Fibroblast of skin of scalp (primary cell): ENCODE measurements around the gene NUP188.
"Not testable (repeated sequence)": the region's sequence is repeated elsewhere in the genome, so short reads cannot be mapped to it uniquely, and the experiment has no call there.

Experiments
- DNase-seq: peaks from one replicate; pipeline ENCODE4 v3.0.0-alpha.2; 2013

NUP188 gene

GRCh38 chr9:128943832-128944620 lies 3.5 kb upstream of the NUP188 start:
- DNase-seq = no peak

GRCh38 chr9:128944966-128945365 lies 2.5 kb upstream of the NUP188 start:
- not testable (repeated sequence) for DNase-seq

- DNase-seq = no peak
These were observed 1.5 kb upstream of the NUP188 start for GRCh38 chr9:128945798-128946501.

GRCh38 chr9:128946571-128947276 lies 775 bp upstream of the NUP188 start:
- peak; percentile 12 for DNase-seq

- no peak for DNase-seq
These were observed 297 bp upstream of the NUP188 start for GRCh38 chr9:128947277-128947526.

GRCh38 chr9:128961403-128961802 lies 13.9 kb downstream of the NUP188 start:
- DNase-seq = not testable (repeated sequence)

GRCh38 chr9:128969491-128969890 lies 22.0 kb downstream of the NUP188 start:
- DNase-seq = peak; percentile 57

GRCh38 chr9:128972956-128973355 lies 25.5 kb downstream of the NUP188 start:
- peak; percentile 45 for DNase-seq

- DNase-seq = no peak
These were observed 31.6 kb downstream of the NUP188 start for GRCh38 chr9:128979111-128979510.

GRCh38 chr9:128983536-128983935 lies 36.0 kb downstream of the NUP188 start:
- no peak for DNase-seq

- DNase-seq = no peak
These were observed 39.2 kb downstream of the NUP188 start for GRCh38 chr9:128986671-128987070.

DNA sequence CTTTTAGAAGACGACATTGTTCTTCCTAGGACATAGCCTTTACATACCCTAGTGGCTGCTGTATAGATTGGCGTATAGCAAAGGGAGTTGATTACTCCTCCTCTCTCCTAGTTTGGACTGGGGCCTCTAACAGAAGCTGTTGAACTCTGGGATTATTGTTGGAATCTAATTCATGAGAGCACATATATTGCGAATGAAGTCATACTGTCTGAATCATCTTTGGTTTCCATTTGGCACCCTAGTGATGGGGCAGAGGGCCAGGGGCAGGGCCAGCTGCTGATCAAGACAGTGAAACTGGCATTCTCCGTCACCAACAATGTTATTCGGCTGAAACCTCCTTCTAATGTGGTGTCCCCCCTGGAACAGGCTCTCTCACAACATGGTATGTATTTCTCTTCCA lies 40.3 kb downstream of the NUP188 start:
- DNase-seq = peak; percentile 90

- DNase-seq = peak; percentile 14
These were observed 45.5 kb downstream of the NUP188 start for GRCh38 chr9:128992995-128993394.

DNA sequence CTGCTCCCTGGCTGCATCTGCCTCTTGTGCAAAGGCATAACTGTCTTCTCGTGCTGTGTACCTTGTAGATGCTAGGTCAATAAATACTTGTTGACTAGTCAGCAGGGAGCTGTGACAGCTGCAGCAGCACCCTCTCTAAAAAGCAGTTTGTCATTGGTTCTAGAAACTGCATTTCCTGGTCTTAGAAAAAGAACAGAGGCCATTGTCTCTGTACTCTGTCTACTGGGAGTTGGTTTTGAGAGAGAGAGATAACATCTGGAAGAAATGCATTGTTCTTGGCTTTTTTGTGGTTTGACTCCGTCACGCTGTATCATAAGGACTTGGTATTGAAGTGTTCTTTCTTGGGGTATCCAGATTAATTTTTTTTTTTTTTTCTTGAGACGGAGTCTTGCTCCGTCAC lies 48.3 kb downstream of the NUP188 start:
- no peak for DNase-seq

DNA sequence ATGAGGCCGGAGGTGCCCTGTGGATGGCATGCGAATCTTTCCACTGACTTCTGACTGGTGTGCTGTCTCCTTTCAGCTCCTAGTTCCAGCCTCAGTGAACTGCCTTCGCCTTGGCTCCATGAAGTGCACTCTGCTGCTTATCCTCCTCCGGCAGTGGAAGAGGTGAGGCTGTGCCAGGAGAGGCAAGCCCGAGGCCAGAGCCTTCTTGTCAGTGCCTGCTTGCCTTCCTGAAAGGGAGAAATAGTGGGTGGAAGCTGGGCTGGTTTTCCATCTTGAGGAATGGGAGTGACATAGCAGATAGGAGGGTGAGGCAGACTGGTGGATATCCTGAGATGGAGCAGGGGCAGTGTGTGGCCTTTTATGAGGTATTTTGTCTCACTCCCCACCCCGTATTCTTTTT lies 51.0 kb downstream of the NUP188 start:
- no peak for DNase-seq

- DNase-seq = no peak
These were observed 52.2 kb downstream of the NUP188 start for GRCh38 chr9:128999581-129000206.

GRCh38 chr9:129001504-129002325 lies 54.2 kb downstream of the NUP188 start:
- DNase-seq = no peak

- no peak for DNase-seq
These were observed 55.5 kb downstream of the NUP188 start for GRCh38 chr9:129002992-129003391.

- DNase-seq = not testable (repeated sequence)
These were observed 56.7 kb downstream of the NUP188 start for GRCh38 chr9:129004173-129004572.

DNA sequence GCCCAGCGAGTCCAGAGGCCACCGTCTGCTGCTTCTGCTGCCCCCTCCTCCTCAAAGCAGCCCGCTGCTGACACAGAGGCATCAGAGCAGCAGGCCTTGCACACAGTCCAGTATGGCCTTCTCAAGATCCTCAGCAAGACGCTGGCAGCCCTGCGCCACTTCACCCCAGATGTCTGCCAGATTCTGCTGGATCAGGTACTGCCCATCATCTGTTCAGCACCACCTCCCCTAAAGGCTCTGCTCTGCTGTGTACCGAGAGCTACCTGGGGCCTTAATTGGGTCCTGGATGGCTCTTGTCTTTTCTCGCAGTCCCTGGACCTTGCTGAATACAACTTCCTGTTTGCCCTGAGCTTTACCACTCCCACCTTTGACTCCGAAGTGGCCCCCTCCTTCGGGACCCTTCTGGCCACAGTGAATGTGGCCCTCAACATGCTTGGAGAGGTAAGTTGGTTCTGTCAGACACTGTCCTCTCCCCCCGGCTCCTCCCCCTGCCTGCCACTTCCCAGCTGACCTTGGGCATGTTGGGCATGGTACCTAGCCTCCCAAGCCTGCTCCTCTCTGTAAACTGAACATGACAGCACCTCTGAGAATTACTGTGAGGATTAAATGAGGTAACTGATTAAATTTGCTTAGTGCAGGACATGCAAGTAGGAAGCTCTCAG lies 58.0 kb downstream of the NUP188 start:
- DNase-seq = no peak

GRCh38 chr9:129006328-129007034 lies 59.0 kb downstream of the NUP188 start:
- DNase-seq = peak; percentile 76
